ENCODE results near the gene ZNF497.
"Not testable (repeated sequence)": the region's sequence is repeated elsewhere in the genome, so short reads cannot be mapped to it uniquely, and the experiment has no call there.

The ZNF497 gene

GRCh38 chr19:58310685-58311084 is 51.9 kb downstream of the ZNF497 start:
- DNase-seq (ENCODE audit: low read depth): not testable (repeated sequence)

DNA sequence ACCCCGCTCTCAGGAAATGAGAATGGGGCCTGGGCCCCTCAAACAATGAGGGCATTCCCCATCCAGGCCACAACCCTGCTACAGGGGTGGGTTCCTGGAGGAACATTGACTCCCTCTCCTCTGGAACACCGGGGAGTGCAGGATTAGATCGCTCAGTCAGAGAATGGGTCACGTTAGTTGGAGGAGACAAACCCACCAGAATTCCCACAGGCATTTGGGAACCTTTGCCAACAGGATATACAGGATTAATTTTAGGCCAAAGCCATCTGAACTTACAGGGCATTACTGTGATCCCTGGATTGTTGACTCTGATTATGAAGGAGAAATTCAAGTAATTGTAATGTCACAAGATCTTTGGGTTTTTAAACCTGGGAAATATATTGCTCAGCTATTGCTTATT is 54.8 kb downstream of the ZNF497 start:
- DNase-seq (ENCODE audit: low read depth): no peak

GRCh38 chr19:58305932-58306323 is 56.6 kb downstream of the ZNF497 start:
- no peak for DNase-seq (ENCODE audit: low read depth)

DNA sequence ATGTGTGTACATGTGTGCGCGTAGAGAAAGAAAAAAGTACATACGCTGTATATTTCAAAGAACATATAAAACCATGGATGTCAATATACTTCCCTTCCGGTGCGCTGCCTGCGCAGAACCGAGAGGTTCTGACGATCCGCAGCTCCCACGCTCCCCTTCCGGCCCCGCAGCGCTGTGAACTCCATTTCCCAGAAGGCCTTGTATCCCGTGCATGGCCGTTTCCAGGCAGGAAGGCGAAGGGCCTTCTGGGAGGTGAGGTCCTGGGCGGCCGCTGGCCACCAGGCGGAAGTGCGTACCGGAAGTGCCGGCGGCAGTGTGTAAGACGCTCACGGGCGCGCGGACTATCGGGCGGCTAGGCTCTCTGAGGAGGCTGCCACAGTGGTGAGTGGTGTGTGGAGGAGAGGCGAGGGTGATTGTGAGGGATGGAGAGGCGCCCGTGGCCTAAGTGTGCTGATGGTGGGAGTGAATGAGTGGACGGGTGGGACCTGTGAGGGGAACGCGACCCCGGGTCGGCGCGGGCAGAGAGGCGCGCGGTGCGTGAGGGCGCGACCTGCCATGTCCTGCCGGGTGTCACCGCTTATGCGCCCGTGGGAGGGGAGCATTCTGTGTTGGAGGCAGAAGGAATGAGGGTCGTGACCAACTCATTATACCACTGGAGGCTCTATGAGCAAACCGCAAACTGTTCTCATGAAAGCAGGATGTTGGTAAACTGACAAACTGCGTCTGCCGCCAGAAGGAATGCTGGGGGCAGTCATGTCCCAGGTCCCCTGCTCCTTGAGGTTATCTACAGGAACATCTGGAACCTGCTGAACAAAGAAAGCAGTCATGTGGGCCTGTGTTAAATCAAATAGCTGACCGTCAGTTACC is 57.3 kb downstream of the ZNF497 start, which contains the start of gene ERVK3-1:
TSS of gene ERVK3-1 (plus strand) at position 313 of the 867 bp plus-strand sequence. CDS start 6,792 bp downstream, outside the sequence.
- DNase-seq (ENCODE audit: low read depth): peak; percentile 90

DNA sequence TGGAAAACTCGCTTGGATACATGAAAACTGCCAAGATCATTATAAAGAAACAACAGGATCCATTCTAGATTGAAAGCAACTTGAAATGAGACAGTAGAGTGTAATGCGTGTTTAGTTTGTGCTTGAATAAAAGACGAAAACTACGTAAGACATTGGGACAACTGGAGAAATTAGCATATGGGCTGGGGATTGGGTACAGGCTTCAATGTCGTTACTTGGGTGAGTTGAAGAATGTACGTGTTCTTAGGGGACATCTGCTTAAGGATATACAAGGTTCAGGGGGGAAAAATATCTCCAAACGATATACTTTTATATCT is 57.8 kb downstream of the ZNF497 start:
- DNase-seq (ENCODE audit: low read depth): no peak

Measured in activated T-helper 9 cell treated with anti-CD3 and anti-CD28 coated beads, Interleukin-2, amount 50 U/mL, for 16 hours (primary cell).